Measurements from ENCODE around the gene ANKRD18A.
"Not testable (repeated sequence)": the region's sequence is repeated elsewhere in the genome, so short reads cannot be mapped to it uniquely, and the experiment has no call there.

Gene ANKRD18A

DNA sequence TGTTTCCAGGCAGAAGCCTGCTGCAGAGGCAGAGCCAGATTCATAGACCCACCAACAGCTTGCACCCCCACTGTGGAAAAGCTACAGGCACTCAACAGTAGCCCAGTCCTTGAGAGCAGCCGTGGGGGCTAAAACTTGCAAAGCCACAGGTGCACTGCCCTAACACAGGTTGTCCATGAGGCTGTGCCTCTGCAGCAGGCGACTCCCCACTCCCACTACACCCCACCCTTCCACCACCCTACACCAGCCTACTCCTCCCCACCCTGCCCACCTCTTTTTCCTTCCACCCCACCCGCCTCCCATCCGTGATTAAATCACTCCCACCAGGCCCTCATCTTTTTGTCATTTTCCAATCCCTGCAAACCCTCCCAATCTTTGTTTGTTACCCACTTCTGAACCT lies 55.2 kb downstream of the ANKRD18A start:
- not testable (repeated sequence) for FAIRE-seq; DNase-seq (ENCODE audit: insufficient read length, low spot score)

DNA sequence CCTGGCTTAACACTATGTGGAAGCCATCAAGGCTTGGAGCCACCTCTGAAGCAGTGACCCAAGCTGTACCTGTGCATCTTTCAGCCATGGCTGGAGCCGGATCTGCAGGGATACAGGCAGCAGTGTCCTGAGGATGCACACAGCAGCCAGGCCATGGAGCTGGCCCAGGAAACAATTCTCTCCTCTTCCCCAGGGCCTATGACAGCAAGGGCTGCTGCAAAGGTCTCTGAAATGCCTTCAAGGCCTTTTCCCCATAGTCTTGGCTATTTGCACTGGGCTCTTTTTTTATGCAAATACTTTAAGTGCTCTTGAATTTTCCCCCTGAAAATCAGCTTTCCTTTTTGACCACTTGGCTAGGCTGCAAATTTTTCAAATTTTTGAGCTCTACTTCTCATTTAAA lies 56.5 kb downstream of the ANKRD18A start:
- not testable (repeated sequence) for FAIRE-seq; DNase-seq (ENCODE audit: insufficient read length, low spot score)

DNA sequence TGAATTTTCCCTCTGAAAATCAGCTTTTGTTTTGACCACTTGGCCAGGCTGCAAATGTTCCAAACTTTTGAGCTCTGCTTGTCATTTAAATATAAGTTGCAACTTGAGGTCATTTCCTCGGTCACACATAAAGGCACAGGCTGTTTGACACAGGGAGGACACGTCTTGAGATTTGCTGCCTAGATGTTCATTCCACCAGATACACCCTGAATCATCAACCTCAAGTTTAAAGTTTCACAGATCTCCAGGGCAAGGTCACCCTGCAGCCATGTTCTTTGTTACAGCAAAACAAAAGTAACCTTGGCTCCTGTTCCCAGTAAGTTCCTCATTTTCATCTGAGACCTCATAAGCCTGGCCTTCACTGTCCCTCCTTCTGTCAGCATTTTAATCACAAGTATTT lies 59.3 kb downstream of the ANKRD18A start:
- not testable (repeated sequence) for FAIRE-seq

DNA sequence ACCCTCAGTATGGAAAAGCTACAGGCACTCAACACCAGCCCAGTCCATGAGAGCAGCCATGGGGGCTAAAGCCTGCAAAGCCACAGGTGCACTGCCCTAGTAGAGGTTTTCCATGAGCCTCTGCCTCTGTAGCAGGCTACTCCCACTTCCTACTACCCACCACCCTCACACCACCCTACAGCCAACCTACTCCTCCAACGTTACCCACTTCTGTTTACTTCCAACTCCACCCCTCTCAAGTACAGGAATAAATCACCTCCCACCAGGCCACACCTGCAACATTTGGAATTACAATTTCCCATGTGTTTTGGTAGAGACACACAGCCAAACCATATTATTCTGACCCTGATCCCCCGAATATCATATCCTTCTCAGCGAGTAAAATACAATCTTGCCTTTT lies 61.2 kb downstream of the ANKRD18A start:
- not testable (repeated sequence) for DNase-seq (ENCODE audit: insufficient read length, low spot score); FAIRE-seq

More for the DNA sequence above, 59.3 kb downstream of the ANKRD18A start:
- not testable (repeated sequence) for DNase-seq (ENCODE audit: insufficient read length, low spot score)

DNA sequence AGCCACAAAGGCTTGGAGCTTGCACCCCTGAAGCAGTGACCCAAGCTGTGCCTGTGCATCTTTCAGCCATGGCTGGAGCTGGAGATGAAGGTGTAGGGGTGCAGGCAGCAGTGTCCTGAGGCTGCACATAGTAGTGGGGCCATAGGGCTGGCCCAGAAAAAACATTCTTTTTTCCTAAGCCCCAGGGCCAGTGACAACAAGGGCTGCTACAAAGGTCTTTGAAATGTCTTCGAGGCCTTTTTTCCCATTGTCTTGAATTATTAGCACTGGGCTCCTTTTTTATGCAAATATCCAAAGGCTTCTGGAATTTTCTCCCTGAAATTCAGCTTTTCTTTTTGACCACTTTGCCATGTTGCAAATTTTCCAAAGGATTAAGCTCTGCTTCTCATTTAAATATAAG lies 62.6 kb downstream of the ANKRD18A start:
- not testable (repeated sequence) for FAIRE-seq; DNase-seq (ENCODE audit: insufficient read length, low spot score)

DNA sequence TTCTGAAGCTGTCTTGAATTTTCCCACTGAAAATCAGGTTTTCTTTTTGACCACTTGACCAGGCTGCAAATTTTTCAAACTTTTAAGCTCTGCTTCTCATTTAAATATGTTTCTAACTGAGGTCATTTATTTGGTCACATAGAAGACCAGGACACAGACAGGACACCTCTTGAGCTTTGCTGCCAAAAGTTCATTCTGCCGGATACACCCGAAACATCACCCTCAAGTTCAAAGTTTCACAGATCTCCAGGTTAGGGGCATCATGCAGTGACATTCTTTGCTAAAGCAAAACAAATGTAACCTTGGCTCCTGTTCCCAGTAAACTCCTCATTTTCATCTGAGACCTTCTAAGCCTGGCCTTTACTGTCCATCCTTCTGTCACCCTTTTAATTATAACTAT lies 65.4 kb downstream of the ANKRD18A start:
- not testable (repeated sequence) for FAIRE-seq; DNase-seq (ENCODE audit: insufficient read length, low spot score)

DNA sequence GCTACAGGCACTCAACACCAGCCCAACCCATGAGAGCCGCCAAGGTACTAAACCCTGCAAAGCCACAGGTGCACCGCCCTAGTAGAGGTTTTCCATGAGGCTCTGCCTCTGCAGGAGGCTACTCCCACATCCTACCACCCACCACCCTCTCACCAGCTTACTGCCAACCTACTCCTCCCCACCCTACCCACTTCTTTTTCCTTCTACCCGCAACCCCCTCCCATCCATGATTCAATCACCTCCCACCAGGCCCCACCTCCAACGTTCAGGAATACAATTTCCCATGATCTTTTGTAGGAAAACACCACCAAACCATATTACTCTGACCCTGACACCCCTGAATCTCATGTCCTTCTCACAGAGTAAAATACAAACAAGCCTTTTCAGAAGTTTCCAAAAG lies 67.4 kb downstream of the ANKRD18A start:
- DNase-seq (ENCODE audit: insufficient read length, low spot score); FAIRE-seq: not testable (repeated sequence)

DNA sequence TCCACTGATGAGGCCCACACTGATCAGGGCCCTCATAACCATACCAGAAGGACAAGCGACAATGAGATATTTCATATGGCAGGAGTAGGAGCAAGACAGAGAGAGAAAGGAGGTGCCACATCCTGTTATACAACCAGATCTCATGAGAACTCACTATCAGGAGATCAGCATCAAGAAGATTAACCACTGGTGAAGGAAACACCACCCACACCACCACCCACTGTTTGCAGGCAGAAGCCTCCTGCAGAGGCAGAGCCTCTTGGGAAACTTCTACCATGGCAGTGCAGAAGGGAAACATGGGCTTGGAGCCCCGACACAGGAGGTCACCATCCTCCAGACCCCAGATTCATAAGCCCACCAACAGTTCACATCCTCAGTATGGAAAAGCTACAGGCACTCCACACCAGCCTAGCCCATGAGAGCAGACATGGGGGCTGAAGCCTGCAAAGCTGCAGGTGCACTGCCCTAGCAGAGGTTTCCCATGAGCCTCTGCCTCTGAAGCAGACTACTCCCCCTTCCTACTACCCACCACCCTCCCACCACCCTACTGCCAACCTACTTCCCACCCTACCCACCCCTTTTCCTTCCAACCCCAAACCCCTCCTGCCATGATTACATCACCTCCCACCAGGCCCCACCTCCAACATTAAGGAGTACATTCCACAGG lies 73.8 kb downstream of the ANKRD18A start:
- FAIRE-seq; DNase-seq (ENCODE audit: insufficient read length, low spot score): not testable (repeated sequence)

DNA sequence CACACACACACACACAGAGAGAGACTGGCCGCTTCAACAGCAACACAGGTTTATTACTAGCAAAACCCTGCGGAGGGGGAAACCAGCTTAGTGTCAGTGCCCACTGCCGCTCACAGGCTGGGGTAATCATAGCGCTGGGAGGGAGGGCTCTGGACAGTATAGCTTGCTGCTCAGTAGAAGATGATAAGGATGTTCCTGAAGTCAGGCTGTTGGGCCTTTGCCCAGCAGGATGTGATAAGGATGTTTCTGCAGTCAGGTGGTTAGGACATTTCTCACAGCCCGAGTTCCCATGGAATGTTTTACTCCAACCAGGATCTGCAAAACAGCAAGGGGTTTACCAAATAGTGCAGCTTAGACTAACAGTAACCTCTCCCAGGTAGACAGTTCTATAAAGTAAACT lies 79.9 kb downstream of the ANKRD18A start:
- not testable (repeated sequence) for FAIRE-seq; DNase-seq (ENCODE audit: insufficient read length, low spot score)

DNA sequence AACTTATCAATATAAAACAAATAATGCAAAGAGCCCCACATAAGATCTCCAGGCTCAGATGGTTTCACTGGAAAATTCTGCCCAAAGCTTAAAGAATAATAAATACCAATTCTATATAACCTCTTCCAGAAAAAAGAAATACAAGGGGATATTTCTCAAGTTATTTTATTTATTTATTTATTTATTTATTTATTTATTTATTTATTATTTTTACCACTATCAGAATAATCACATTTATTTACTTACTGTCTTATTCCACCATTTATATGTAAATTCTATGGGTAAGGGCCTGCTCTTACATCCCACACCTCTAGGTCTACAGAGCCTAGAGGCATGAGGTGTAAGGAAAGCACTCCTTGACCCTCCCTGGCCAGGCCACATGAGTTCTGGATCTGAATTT lies 91.1 kb downstream of the ANKRD18A start:
- no peak for DNase-seq (ENCODE audit: insufficient read length, low spot score)
- TF ChIP-seq POLR2A (IDR thresholded peaks at IDR 0.05; ENCODE audit: low read depth, low read length) (no peak), TAF1 (IDR thresholded peaks at IDR 0.05; ENCODE audit: low read depth, low read length) (no peak), PAX5 (IDR thresholded peaks at IDR 0.05; ENCODE audit: insufficient read depth, low read length, severe bottlenecking) (no peak), SPI1 (IDR thresholded peaks at IDR 0.05; ENCODE audit: low read depth, low read length) (no peak), POU2F2 (IDR thresholded peaks at IDR 0.05; ENCODE audit: low read depth, low read length) (no peak), POLR2AphosphoS5 (IDR thresholded peaks at IDR 0.05; ENCODE audit: low read depth, low read length) (no peak)
- no peak for FAIRE-seq

DNA sequence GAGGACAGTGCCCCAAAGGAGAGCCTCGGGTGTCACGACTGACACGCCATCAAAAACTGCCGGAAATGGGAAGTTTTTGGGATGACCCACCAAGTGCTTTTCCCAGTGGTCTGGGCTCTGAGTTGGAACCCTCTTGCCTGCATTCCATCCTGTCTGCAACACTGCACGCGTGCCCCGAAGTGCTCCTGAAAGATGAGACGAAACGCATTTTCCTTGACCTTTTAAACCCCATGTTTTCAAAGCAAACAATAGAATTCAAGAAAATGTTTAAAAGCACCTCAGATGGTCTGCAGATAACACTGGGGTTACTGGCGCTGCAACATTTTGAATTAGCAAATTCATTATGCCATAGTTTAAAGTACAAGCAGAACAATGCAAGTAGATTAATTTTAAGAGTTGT lies 92.9 kb downstream of the ANKRD18A start:
- TF ChIP-seq POLR2AphosphoS5 (IDR thresholded peaks at IDR 0.05; ENCODE audit: low read depth, low read length) = no peak
- TF ChIP-seq TAF1 (IDR thresholded peaks at IDR 0.05; ENCODE audit: low read depth, low read length) = no peak
- TF ChIP-seq POLR2A (IDR thresholded peaks at IDR 0.05; ENCODE audit: low read depth, low read length) = no peak
- TF ChIP-seq PAX5 (IDR thresholded peaks at IDR 0.05; ENCODE audit: insufficient read depth, low read length, severe bottlenecking) = no peak
- TF ChIP-seq POU2F2 (IDR thresholded peaks at IDR 0.05; ENCODE audit: low read depth, low read length) = no peak
- TF ChIP-seq SPI1 (IDR thresholded peaks at IDR 0.05; ENCODE audit: low read depth, low read length) = no peak
- DNase-seq (ENCODE audit: insufficient read length, low spot score) = no peak
- no peak for FAIRE-seq

DNA sequence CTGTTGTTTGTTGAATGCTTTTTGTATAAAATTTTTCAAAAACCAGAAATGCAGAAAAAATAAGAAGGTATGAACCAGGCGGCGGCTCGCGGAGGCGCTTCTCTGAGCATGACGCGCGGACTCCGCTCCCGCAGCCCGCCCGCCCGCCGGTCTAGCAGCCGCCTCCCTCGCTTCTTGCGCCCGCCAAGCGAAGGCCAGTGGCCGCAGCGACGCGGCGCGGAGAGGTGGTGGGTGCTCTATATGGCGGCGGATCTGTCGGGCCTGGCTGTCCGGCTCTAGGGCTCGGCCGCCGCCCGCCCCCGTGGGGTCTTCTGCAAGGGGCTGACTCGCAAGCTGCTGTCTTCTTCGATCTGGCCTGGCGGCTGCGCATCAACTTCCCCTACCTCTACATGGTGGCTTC lies 93.8 kb downstream of the ANKRD18A start:
- TF ChIP-seq POLR2A (IDR thresholded peaks at IDR 0.05; ENCODE audit: low read depth, low read length) (no peak), TAF1 (IDR thresholded peaks at IDR 0.05; ENCODE audit: low read depth, low read length) (no peak), SPI1 (IDR thresholded peaks at IDR 0.05; ENCODE audit: low read depth, low read length) (no peak), PAX5 (IDR thresholded peaks at IDR 0.05; ENCODE audit: insufficient read depth, low read length, severe bottlenecking) (no peak), POU2F2 (IDR thresholded peaks at IDR 0.05; ENCODE audit: low read depth, low read length) (no peak)
- FAIRE-seq (no peak), DNase-seq (ENCODE audit: insufficient read length, low spot score) (no peak)

DNA sequence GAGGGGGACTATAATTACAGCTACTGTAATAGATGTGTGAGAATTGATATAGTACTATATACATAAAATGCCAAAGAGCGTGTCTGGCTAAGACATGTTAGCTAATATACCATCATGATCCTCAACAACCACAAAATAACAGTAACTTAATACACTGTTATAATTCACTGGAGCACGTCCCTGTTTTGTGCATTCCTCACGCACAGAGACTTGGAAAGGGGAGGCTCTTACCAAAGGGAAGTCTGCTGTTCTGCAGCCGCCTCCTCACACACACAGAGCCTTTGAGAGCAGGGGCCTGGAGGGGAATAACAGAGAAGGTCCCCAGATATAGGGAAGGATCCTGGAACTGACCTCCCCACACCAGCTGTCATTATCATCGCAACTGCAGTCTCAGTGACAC lies 97.3 kb downstream of the ANKRD18A start:
- no peak for FAIRE-seq
- TF ChIP-seq SPI1 (IDR thresholded peaks at IDR 0.05; ENCODE audit: low read depth, low read length) (no peak), TAF1 (IDR thresholded peaks at IDR 0.05; ENCODE audit: low read depth, low read length) (no peak)

More for the DNA sequence above, 97.3 kb downstream of the ANKRD18A start:
- no peak for DNase-seq (ENCODE audit: insufficient read length, low spot score)

All from GM12891 (cell line).